Measurements from ENCODE around the gene ZNF385A.

DNA sequence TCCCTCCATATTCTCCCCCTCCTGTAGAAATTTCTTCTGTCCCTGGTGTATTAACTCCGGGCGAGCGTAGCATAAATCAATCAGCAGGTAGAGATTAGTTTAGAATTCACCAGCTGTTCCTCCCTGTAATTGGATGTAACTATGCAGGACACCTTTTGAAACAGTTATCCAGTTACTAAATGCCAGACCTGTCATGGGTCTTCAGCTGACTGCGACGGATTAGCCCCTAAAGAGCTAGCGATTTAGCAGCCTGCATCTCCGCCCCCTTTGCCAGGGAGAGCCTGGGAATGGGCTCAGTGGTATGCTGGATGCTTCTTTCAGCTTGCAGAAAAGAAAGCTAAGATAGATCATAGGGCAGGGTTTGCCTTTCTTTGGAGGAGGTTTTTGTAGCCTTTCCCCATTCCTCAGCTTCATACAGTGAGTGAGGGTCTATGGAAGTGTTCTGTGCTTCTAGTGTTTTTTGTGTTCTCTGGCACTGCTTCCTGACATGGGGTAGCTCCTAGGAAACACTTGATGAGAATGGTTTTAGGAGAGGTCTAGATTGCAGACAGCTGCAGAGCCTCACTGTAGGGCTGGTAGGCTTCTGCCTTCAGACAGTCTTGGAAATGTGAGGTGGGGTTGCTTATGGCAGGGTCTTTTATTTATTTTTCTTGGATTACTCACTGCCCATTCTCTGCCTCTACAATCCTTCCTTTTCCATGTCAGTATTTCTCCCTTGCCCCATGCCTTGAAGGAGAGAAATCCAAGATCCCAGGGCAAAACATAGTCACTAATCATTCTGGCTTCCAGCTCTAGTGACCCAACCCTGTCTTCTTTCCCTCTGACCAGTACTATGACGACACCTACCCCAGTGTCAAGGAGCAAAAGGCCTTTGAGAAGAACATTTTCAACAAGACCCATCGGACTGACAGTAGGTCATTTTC is 42.9 kb downstream of the ZNF385A start:
- TF ChIP-seq, protein P1, sequence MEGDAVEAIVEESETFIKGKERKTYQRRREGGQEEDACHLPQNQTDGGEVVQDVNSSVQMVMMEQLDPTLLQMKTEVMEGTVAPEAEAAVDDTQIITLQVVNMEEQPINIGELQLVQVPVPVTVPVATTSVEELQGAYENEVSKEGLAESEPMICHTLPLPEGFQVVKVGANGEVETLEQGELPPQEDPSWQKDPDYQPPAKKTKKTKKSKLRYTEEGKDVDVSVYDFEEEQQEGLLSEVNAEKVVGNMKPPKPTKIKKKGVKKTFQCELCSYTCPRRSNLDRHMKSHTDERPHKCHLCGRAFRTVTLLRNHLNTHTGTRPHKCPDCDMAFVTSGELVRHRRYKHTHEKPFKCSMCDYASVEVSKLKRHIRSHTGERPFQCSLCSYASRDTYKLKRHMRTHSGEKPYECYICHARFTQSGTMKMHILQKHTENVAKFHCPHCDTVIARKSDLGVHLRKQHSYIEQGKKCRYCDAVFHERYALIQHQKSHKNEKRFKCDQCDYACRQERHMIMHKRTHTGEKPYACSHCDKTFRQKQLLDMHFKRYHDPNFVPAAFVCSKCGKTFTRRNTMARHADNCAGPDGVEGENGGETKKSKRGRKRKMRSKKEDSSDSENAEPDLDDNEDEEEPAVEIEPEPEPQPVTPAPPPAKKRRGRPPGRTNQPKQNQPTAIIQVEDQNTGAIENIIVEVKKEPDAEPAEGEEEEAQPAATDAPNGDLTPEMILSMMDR (IDR thresholded peaks at IDR 0.05; ENCODE audit: insufficient read depth, low read depth, low read length) = no peak
- TF ChIP-seq EZH2 (IDR thresholded peaks at IDR 0.05; ENCODE audit: insufficient read depth, low read length) = no peak
